ENCODE results near the gene SLC6A7.
"Not testable (repeated sequence)": the region's sequence is repeated elsewhere in the genome, so short reads cannot be mapped to it uniquely, and the experiment has no call there.

The SLC6A7 gene

DNA sequence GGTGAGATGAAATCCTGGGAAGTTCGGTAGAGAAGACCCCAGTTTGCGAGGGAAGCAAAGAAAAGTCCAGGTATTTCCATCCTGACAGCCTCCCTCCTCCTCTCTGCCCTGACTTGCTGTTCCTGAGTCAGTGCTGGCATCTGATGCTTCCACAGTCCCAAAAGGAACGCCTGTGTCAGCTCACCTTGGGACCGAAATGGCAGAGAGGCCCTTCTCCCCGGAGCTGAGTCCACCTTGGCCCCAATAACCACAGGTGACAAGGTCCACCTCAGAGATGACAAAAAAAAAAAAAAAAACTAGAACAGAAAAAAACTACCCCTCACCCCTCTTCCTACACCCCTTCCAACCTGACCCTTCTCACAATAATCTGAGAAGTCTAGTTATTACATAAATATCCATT lies 31.6 kb downstream of the SLC6A7 start:
- no peak for DNase-seq

GRCh38 chr5:150222906-150223305 lies 33.0 kb downstream of the SLC6A7 start:
- no peak for DNase-seq

GRCh38 chr5:150223474-150223873 lies 33.6 kb downstream of the SLC6A7 start:
- DNase-seq = no peak

- DNase-seq = no peak
Observed at GRCh38 chr5:150224483-150225027, 34.7 kb downstream of the SLC6A7 start.

GRCh38 chr5:150227036-150227435 lies 37.2 kb downstream of the SLC6A7 start:
- no peak for DNase-seq

DNA sequence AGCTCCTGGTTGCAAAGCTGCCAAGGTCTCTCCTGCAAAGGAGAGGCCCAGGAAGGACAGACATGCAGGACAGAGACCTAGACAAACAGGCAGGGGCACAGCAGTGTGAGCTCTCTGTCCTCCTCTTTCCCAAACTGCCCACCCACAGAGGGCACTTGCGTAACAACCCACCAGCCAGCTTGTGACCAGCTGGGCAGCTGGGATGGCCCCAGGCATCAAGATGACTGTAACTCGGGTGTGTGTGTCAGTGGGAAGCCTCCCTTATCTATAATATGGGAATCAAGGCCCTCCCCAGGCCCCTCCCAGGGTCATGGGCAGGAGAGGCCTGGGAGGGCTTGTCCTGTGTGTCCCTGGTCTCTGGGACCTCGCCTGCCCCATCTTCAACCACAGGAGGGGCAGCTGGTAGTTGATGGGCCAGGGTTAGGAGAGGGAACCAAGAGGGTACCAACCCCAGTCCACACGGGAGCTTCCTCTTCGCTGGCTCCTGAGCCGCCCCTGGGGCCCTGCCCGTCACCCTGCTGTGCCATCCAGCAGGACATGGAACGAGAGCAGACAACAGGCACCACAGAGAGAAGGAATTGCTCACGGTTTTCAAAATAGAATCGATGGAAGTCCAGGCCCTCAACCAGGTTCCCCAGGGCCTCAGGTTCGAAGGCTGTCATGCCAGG lies 37.9 kb downstream of the SLC6A7 start:
- no peak for DNase-seq

GRCh38 chr5:150229571-150229970 lies 39.7 kb downstream of the SLC6A7 start:
- DNase-seq = no peak

DNA sequence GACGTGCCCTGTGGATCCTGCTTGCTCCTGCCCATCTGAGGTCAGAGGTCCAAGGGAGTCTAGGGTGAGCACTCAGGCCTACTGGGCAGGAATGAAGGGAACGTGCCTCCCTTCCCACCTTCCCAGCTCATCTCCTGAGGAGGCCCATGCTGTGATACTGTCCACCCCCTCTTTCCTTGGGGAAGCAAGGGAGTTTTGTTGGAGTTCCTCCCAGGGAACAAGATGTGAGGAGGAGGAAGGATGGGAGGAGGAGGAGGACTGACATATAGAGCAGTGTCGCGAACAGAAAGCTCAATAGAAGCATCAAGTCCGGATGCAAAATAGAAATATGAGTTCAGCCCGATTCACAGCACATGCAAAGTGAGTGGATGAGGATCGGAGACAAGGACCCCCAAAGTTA lies 41.0 kb downstream of the SLC6A7 start:
- no peak for DNase-seq

DNA sequence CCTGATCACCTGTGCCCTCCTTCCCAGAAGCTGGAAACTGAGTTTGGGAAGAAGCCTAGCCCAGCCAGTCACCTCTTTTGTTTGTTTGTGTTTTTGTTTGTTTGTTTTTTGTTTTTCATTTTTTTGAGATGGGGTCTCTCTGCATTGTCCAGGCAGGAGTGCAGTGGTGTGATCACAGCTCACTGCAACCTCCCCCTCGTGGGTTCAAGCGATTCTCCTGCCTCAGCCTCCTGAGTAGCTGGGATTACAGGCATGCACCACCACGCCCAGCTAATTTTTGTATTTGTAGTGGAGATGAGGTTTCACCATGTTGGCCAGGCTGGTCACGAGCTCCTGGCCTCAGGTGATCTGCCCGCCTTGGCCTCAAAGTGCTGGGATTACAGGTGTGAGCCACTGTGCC lies 43.8 kb downstream of the SLC6A7 start:
- DNase-seq = not testable (repeated sequence)

- no peak for DNase-seq
Observed at GRCh38 chr5:150234576-150235499, 45.0 kb downstream of the SLC6A7 start.

- DNase-seq = no peak
Observed at GRCh38 chr5:150235500-150235854, 45.6 kb downstream of the SLC6A7 start.

DNA sequence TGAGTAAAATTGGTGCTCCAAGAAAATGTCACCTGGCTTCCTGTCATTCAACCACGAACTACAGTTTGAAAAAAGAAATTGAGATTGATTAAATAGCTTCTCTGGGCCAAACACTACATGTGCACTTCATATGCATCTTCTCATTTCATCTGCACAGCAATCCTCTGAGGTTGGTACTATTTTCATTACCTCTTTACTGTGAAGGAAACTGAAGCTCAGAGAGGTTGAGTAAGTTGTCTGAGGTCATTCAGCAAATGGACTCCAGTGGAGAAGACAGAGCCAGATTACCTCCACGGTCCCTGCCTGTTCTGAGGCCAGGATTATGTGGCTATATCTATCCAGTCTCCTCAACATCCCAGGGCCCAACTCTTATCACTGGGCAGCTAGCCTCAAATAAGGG lies 46.5 kb downstream of the SLC6A7 start:
- no peak for DNase-seq

GRCh38 chr5:150236981-150237754 lies 47.3 kb downstream of the SLC6A7 start:
- DNase-seq = no peak

DNA sequence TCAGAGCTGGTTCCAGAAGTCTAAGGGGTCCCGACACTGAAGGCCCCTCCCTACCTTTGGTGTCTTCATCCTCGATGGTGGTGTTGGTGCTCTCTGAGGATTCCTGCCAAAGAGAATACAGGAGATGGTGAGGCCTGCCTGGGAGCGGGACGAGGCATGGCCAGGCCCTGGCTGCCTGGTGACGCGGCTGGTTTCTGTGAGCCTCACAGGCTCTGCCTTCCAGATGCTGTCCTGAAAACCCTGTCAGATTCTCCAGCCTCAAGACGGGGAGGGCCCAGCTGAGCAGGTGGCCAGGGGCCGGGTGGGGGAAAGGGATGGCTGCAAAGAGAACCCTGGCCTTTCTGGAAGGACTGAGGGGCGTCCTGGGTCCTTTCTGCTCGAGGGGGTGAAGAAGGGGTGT lies 48.8 kb downstream of the SLC6A7 start:
- DNase-seq = no peak

GRCh38 chr5:150239099-150239793 lies 49.4 kb downstream of the SLC6A7 start:
- DNase-seq = no peak

GRCh38 chr5:150239794-150240122 lies 49.9 kb downstream of the SLC6A7 start:
- DNase-seq = no peak

DNA sequence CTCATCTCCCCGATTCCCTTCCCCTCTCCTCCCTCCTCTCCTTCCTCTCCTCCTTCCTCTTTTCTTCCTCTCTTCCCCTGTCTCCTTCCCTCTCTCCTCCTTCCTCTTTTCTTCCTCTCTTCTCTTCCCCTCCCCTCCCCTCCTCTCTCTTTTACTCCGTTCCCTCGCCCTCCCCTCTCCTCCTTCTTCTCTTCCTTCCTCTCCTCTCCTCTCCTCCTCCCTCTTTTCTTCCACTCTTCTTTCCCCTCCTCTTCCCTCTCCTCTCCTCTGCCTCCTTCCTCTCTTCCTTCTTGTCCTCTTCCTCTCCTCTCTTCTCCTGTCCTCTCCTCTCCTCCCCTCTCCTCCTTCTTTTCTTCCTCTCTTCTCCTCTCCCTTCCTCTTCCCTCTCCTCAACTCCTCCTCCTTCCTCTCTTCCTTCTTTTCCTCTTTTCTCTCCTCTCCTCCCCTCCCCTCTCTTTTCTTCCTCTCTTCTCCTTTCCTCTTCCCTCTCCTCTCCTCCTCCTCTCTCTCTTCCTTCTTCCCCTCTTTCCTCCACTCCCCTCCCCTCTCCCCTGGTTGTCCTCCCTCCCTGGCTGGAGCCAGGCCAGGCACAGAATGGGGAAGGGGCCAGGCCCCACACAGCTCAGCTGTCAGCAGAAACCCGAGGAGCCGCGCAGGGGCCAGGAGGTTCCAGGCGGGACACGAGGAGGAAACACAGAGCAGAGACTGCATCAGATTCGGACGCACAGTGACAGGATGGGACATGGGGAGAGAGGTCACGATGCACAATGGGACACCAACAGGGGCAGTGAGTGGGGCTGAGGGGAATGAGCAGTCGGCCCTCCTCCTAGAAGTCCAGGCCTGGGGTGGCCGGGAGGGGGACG lies 51.7 kb downstream of the SLC6A7 start:
- DNase-seq = no peak

DNA sequence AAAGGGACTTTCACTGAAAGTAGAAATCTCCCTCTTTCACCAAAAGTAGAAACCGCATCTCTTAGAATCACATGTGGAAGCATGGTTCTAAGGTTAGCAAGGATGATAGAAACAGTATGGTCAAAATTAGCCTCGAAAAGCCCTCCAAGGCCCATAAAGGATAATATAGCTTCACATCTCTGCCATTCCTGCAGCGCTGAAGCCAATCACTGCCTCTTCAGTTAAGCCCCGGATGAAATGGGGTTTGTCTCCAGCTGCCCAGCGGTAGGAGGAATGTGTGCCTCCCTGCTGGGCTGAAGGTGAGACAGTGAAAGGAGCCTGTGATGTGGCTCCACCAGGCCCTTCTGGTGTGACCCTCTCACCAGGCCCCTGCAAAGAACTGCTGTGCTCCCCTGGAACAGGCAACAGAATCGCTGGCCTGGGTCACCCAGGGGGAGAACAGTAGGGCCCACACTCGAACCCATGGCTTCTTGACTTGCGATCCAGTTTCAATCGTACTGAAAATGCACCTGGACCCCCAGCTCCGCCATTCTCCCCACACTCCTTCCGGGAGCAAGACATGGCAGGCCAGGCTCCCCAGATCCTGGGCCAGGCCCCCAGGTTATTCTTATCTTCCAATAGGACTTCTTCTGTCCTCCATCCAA lies 52.5 kb downstream of the SLC6A7 start:
- no peak for DNase-seq

- DNase-seq = no peak
Observed at GRCh38 chr5:150243590-150243989, 53.7 kb downstream of the SLC6A7 start.

DNA sequence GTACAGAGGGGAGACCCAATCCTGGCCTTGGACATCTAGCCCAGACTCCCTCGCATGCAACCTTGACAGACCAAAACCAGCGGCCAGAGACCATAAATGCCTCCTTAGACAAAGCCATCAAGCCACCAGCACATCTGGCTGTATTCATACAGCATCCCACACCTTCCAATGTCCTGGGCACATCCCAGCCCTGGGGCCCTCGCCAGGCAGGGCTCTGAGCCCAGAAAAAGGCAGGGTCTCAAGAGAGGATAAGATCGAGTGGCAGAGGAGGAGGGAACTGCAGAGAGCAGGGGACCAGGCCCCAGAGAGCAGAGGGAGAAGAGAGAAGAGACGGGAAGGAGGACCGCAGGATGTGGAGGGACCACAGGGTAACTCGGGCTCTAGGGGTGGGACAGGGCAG lies 54.3 kb downstream of the SLC6A7 start:
- DNase-seq = no peak

DNA sequence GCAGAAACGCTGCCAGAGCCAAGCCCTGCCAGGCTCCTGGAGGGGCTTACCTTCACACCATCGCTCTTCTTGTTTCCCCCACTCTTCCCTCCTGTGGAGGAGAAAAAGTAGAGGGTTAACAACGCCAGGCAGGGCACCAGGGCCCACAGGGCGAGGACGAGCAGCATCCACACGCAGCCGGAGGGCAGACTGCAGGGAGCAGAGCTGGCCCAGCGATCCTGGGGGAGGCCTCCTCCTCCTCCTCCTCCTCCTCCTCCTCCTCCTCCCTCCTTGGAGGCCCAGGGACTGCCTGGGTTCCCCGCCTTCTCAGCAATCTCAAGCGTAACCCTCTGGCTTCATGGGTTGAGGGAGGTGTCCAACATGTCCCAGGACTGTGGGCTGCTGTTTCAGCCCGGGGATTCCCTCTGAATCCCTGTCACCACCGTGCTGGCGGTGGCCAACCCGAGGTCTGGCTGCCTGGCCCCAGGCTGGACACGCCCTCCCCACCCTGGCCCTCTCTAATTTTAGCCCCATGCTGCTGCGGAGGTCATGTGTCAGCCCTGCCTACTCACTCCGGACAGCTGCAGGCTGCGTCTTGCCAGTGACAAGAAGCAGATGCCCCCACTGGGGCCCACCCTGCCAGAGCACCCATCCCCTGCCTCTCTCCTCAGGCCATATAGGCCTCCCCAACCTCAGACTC lies 55.4 kb downstream of the SLC6A7 start:
- DNase-seq = no peak
